Astrocyte (in vitro differentiated cells and primary cell): ENCODE results near the gene TFE3. TPM values are rescaled to one million over a fixed set of nuclear protein-coding genes. Genes with fewer than 3 reads are reported as not detected.

Experiments
- DNase-seq: peaks from one replicate; pipeline ENCODE4 v3.0.0-alpha.2; 2010; ENCODE audit warnings: low read depth
- FAIRE-seq: peaks from 2 replicates; lab custom pipeline; 2011; peaks lifted over from hg19 to GRCh38; lab: Jason Lieb, UNC
- H2AFZ ChIP-seq: 2 replicates; pipeline ENCODE4 v1.6.0; 2012; ENCODE audit warnings: low read depth, low read length, inconsistent platforms
- H3K27ac ChIP-seq: 2 replicates; pipeline ENCODE4 v1.5.1; 2011; ENCODE audit warnings: low read depth, low read length, inconsistent platforms
- H3K27me3 ChIP-seq: 2 replicates; pipeline ENCODE4 v1.6.0; 2011; ENCODE audit warnings: low read length, inconsistent platforms; ENCODE audit not compliant: insufficient read depth
- H3K36me3 ChIP-seq: 2 replicates; pipeline ENCODE4 v1.5.1; 2011; ENCODE audit warnings: low read length, inconsistent platforms; ENCODE audit not compliant: insufficient read depth
- H3K4me1 ChIP-seq: 2 replicates; pipeline ENCODE4 v1.5.1; 2011; ENCODE audit warnings: low read length, inconsistent platforms; ENCODE audit not compliant: insufficient read depth
- H3K4me2 ChIP-seq: 2 replicates; pipeline ENCODE4 v1.6.0; 2012; ENCODE audit warnings: low read length, inconsistent platforms
- H3K4me3 ChIP-seq: 2 replicates; pipeline ENCODE4 v1.5.1; 2011; ENCODE audit warnings: low read depth, mild to moderate bottlenecking, low read length, inconsistent platforms; ENCODE audit not compliant: insufficient read depth
- H3K79me2 ChIP-seq: 2 replicates; pipeline ENCODE4 v1.6.0; 2012; ENCODE audit warnings: mild to moderate bottlenecking, low read length, inconsistent platforms; ENCODE audit not compliant: insufficient read depth
- H3K9ac ChIP-seq: 2 replicates; pipeline ENCODE4 v1.6.0; 2012; ENCODE audit warnings: mild to moderate bottlenecking, low read length, inconsistent platforms
- H3K9me3 ChIP-seq: 2 replicates; pipeline ENCODE4 v1.5.1; 2012; ENCODE audit warnings: low read depth, mild to moderate bottlenecking, low read length, inconsistent platforms; ENCODE audit not compliant: insufficient read depth
- H4K20me1 ChIP-seq: 2 replicates; pipeline ENCODE4 v1.6.0; 2012; ENCODE audit warnings: low read length, inconsistent platforms; ENCODE audit not compliant: insufficient read depth
- H3K27ac Mint-ChIP-seq: one replicate; pipeline ENCODE4 v1.8.0; 2021; ENCODE audit warnings: mild to moderate bottlenecking, mixed read lengths; ENCODE audit not compliant: unreplicated experiment
- H3K27me3 Mint-ChIP-seq: one replicate; pipeline ENCODE4 v1.8.0; 2021; ENCODE audit warnings: low read depth, mixed read lengths; ENCODE audit not compliant: unreplicated experiment
- H3K36me3 Mint-ChIP-seq: one replicate; pipeline ENCODE4 v1.8.0; 2021; ENCODE audit warnings: low read depth, mixed read lengths; ENCODE audit not compliant: unreplicated experiment
- H3K4me1 Mint-ChIP-seq: one replicate; pipeline ENCODE4 v1.8.0; 2021; ENCODE audit warnings: low read depth, mixed read lengths; ENCODE audit not compliant: unreplicated experiment
- H3K4me3 Mint-ChIP-seq: one replicate; pipeline ENCODE4 v1.8.0; 2021; ENCODE audit warnings: mild to moderate bottlenecking, moderate library complexity, mixed read lengths; ENCODE audit not compliant: unreplicated experiment
- H3K9me3 Mint-ChIP-seq: one replicate; pipeline ENCODE4 v1.8.0; 2021; ENCODE audit warnings: mild to moderate bottlenecking, mixed read lengths; ENCODE audit not compliant: unreplicated experiment
- CTCF ChIP-seq: IDR thresholded peaks from 2 replicates; pipeline ENCODE4 v1.5.1; 2011; ENCODE audit warnings: low read depth, mild to moderate bottlenecking, inconsistent platforms, low read length, moderate library complexity; ENCODE audit not compliant: insufficient read depth
- EZH2 ChIP-seq: IDR thresholded peaks from 2 replicates; pipeline ENCODE4 v1.6.1; 2012; ENCODE audit warnings: mild to moderate bottlenecking, low read length, inconsistent platforms; ENCODE audit not compliant: insufficient read depth
- total RNA-seq: library from RNA; stranded (reverse); gene quantifications from 2 replicates; pipeline ENCODE4 v1.2.1, GENCODE V29; 2021

The TFE3 gene
- total RNA-seq, 1 donor from 2014 or later = 53.4 TPM

- H3K4me3 Mint-ChIP-seq = no peak overlapping the region
- no peak for FAIRE-seq
These were observed 21.6 kb upstream of the TFE3 start for GRCh38 chrX:49064735-49065134.

GRCh38 chrX:49064303-49064702 is 21.1 kb upstream of the TFE3 start:
- Histone ChIP-seq H4K20me1 (no peaks in the 10 kb centered on the region), H3K4me2 (no peak overlapping the region), H2AFZ (no peak overlapping the region), H3K9ac (no peak overlapping the region), H3K9me3 (no peaks in the 10 kb centered on the region), H3K4me1 (no peaks in the 10 kb centered on the region), H3K36me3 (no peaks in the 10 kb centered on the region), H3K4me3 (no peak overlapping the region), H3K79me2 (no peaks in the 10 kb centered on the region), H3K27ac (no peak overlapping the region), H3K27me3 (no peaks in the 10 kb centered on the region)
- DNase-seq (no peak), FAIRE-seq (no peak)
- Mint-ChIP-seq H3K27ac (no peak overlapping the region), H3K27me3 (no peaks in the 10 kb centered on the region), H3K36me3 (no peaks in the 10 kb centered on the region), H3K4me1 (no peaks in the 10 kb centered on the region), H3K4me3 (no peak overlapping the region), H3K9me3 (no peaks in the 10 kb centered on the region)
- TF ChIP-seq CTCF = no peak
- no peak for TF ChIP-seq EZH2

More at GRCh38 chrX:49064735-49065134, 21.6 kb upstream of the TFE3 start:
- no peaks in the 10 kb centered on the region for H3K36me3 Mint-ChIP-seq
- H3K27me3 Mint-ChIP-seq = no peaks in the 10 kb centered on the region
- no peak overlapping the region for H3K27ac Mint-ChIP-seq
- Histone ChIP-seq H3K4me2 (no peak overlapping the region), H3K9ac (no peak overlapping the region), H3K79me2 (no peaks in the 10 kb centered on the region), H3K36me3 (no peaks in the 10 kb centered on the region), H3K9me3 (no peaks in the 10 kb centered on the region), H3K27ac (no peak overlapping the region), H3K4me3 (no peak overlapping the region), H2AFZ (no peak overlapping the region), H4K20me1 (no peaks in the 10 kb centered on the region), H3K4me1 (no peaks in the 10 kb centered on the region), H3K27me3 (no peaks in the 10 kb centered on the region)
- DNase-seq = no peak
- no peaks in the 10 kb centered on the region for H3K4me1 Mint-ChIP-seq
- H3K9me3 Mint-ChIP-seq = no peaks in the 10 kb centered on the region
- no peak for TF ChIP-seq EZH2
- TF ChIP-seq CTCF = no peak

GRCh38 chrX:49063715-49064114 is 20.6 kb upstream of the TFE3 start:
- Mint-ChIP-seq H3K27me3 (no peaks in the 10 kb centered on the region), H3K4me3 (no peak overlapping the region), H3K27ac (no peak overlapping the region), H3K36me3 (no peaks in the 10 kb centered on the region), H3K9me3 (no peaks in the 10 kb centered on the region), H3K4me1 (no peaks in the 10 kb centered on the region)
- DNase-seq (no peak), FAIRE-seq (no peak)
- H2AFZ ChIP-seq = no peak overlapping the region
- H3K9ac ChIP-seq = no peak overlapping the region
- H3K4me3 ChIP-seq = no peak overlapping the region
- TF ChIP-seq CTCF (no peak), EZH2 (no peak)
- H3K9me3 ChIP-seq = no peaks in the 10 kb centered on the region
- no peak overlapping the region for H3K4me2 ChIP-seq
- H3K4me1 ChIP-seq = no peaks in the 10 kb centered on the region
- H3K79me2 ChIP-seq = no peaks in the 10 kb centered on the region
- no peak overlapping the region for H3K27ac ChIP-seq
- no peaks in the 10 kb centered on the region for H3K27me3 ChIP-seq
- H3K36me3 ChIP-seq = no peaks in the 10 kb centered on the region
- no peaks in the 10 kb centered on the region for H4K20me1 ChIP-seq
